KG1 (cell line): ENCODE measurements around the gene ENPP6.

Experiments
- DNase-seq: peaks from one replicate; lab custom pipeline; 2025; lab: John Stamatoyannopoulos, UW

ENPP6 gene

GRCh38 chr4:184190711-184191110 is 27.0 kb downstream of the ENPP6 start:
- DNase-seq, result no peak

GRCh38 chr4:184189966-184190365 is 27.7 kb downstream of the ENPP6 start:
- DNase-seq, result no peak

GRCh38 chr4:184188443-184189400 is 29.0 kb downstream of the ENPP6 start:
- no peak for DNase-seq

- DNase-seq, result no peak
These were observed 40.4 kb downstream of the ENPP6 start for GRCh38 chr4:184177271-184177670.

GRCh38 chr4:184174571-184175488 is 42.8 kb downstream of the ENPP6 start:
- no peak for DNase-seq

- DNase-seq, result no peak
These were observed 46.7 kb downstream of the ENPP6 start for GRCh38 chr4:184171011-184171410.

- DNase-seq, result no peak
These were observed 48.3 kb downstream of the ENPP6 start for GRCh38 chr4:184169225-184169867.

- DNase-seq, result peak; percentile 22
These were observed 49.2 kb downstream of the ENPP6 start for GRCh38 chr4:184168406-184169019.

GRCh38 chr4:184167576-184167975 is 50.1 kb downstream of the ENPP6 start:
- no peak for DNase-seq

- DNase-seq, result no peak
These were observed 50.9 kb downstream of the ENPP6 start for GRCh38 chr4:184166736-184167135.

- no peak for DNase-seq
These were observed 52.4 kb downstream of the ENPP6 start for GRCh38 chr4:184165291-184165690.

- DNase-seq, result no peak
These were observed 53.9 kb downstream of the ENPP6 start for GRCh38 chr4:184163813-184164212.

GRCh38 chr4:184162596-184162995 is 55.1 kb downstream of the ENPP6 start:
- DNase-seq, result no peak

- no peak for DNase-seq
These were observed 60.4 kb downstream of the ENPP6 start for GRCh38 chr4:184157322-184157721.

- no peak for DNase-seq
These were observed 61.3 kb downstream of the ENPP6 start for GRCh38 chr4:184156163-184156920.

GRCh38 chr4:184154199-184154598 is 63.5 kb downstream of the ENPP6 start:
- no peak for DNase-seq

- DNase-seq, result no peak
These were observed 63.9 kb downstream of the ENPP6 start for GRCh38 chr4:184153781-184154180.

- no peak for DNase-seq
These were observed 65.6 kb downstream of the ENPP6 start for GRCh38 chr4:184151988-184152485.

- DNase-seq, result no peak
These were observed 67.4 kb downstream of the ENPP6 start for GRCh38 chr4:184150102-184150839.
